HepG2 (cell line): Measurements from ENCODE around the gene ATP10A. TPM values are rescaled to one million over a fixed set of nuclear protein-coding genes. Genes with fewer than 3 reads are reported as not detected.

ENCODE experiments used
- ATAC-seq: fragments of 200-7000 bp; cut with Tn5 transposase; 3 replicates; pipeline ENCODE4 v1.9.1; 2020; ENCODE audit warnings: mild to moderate bottlenecking, moderate library complexity
- BruUV-seq: library from RNA; stranded (reverse); fragments of 400-500 nt; replicated peaks from 2 replicates; lab custom pipeline; 2021; lab: Mats Ljungman, UMichigan
- CTCF ChIA-PET: fragments of 300-600 bp; formaldehyde crosslinking; extraction: SDS; loops from one replicate; lab custom pipeline; 2021; ENCODE audit warnings: low total read pairs, inconsistent platforms, low intra/inter-chr PET ratio; lab: Yijun Ruan, JAX
- POLR2A ChIA-PET: fragments of 350-600 bp; sonication (Branson Sonifier 250); formaldehyde crosslinking; loops from one replicate; lab custom pipeline; 2020; ENCODE audit warnings: antibody characterized with exemption, inconsistent platforms; lab: Yijun Ruan, JAX
- DNase-seq: peaks from one replicate; pipeline ENCODE4 v3.0.0-alpha.2; 2015; ENCODE audit warnings: low spot score
- FAIRE-seq: peaks from 3 replicates; lab custom pipeline; 2011; peaks lifted over from hg19 to GRCh38; lab: Jason Lieb, UNC
- H2AFZ ChIP-seq: one replicate; pipeline ENCODE4 v1.6.1; 2011; ENCODE audit warnings: low read length, inconsistent platforms
- H3K27ac ChIP-seq: fragments of 300-600 bp; 3 replicates; pipeline ENCODE4 v1.8.0; 2011; ENCODE audit warnings: mixed run types, mild to moderate bottlenecking, mixed read lengths, low read length, inconsistent platforms; ENCODE audit not compliant: insufficient read depth; ENCODE audit errors: extremely low read length
- H3K27me3 ChIP-seq, 2 experiments: fragments of 200-600 bp in 1 of 2; 2 replicates in 1 of 2; 3 replicates in 1 of 2; pipeline versions ENCODE4 v1.6.0 to v1.8.0; 2011; ENCODE audit warnings: low read length in 2 of 2, mild to moderate bottlenecking in 2 of 2, moderate library complexity in 2 of 2, inconsistent platforms in 1 of 2; ENCODE audit not compliant: insufficient read depth in 2 of 2, control insufficient read depth in 1 of 2
- H3K36me3 ChIP-seq, 2 experiments: fragments of 200-600 bp in 1 of 2; replicated peaks in 1 of 2; 2 replicates in 1 of 2; 3 replicates in 1 of 2; pipeline versions ENCODE4 v1.5.1 to v1.8.0; 2011; ENCODE audit warnings: low read length in 2 of 2, inconsistent platforms in 1 of 2; ENCODE audit not compliant: insufficient read depth in 2 of 2, control insufficient read depth in 1 of 2
- H3K4me1 ChIP-seq: 2 replicates; pipeline ENCODE4 v1.5.1; 2012; ENCODE audit warnings: low read length, inconsistent platforms; ENCODE audit not compliant: insufficient read depth
- H3K4me2 ChIP-seq: 2 replicates; pipeline ENCODE4 v1.6.0; 2011; ENCODE audit warnings: low read depth, low read length, inconsistent platforms
- H3K4me3 ChIP-seq, 3 experiments: fragments of 200-600 bp in 1 of 3; sonication (generic), shearing (Covaris generic) in 1 of 3; replicated peaks in 1 of 3; 2 replicates each; pipeline ENCODE4 v1.5.1; 2011 to 2016; ENCODE audit warnings: low read length in 3 of 3, inconsistent platforms in 2 of 3, low read depth in 2 of 3, mild to moderate bottlenecking in 2 of 3, control low read depth in 1 of 3, mixed read lengths in 1 of 3; ENCODE audit not compliant: insufficient read depth in 1 of 3
- H3K79me2 ChIP-seq: one replicate; pipeline ENCODE4 v1.6.1; 2011; ENCODE audit warnings: low read length, inconsistent platforms; ENCODE audit not compliant: insufficient read depth
- H3K9ac ChIP-seq: 2 replicates; pipeline ENCODE4 v1.6.0; 2011; ENCODE audit warnings: mild to moderate bottlenecking, low read depth, low read length, inconsistent platforms; ENCODE audit not compliant: insufficient read depth
- H3K9me3 ChIP-seq: 2 replicates; pipeline ENCODE4 v1.5.1; 2012; ENCODE audit warnings: mild to moderate bottlenecking, low read length
- H4K20me1 ChIP-seq: 2 replicates; pipeline ENCODE4 v1.6.0; 2011; ENCODE audit warnings: inconsistent platforms, mild to moderate bottlenecking, low read length, moderate library complexity; ENCODE audit not compliant: insufficient read depth
- LCORL ChIP-seq, 2 experiments: fragments of 450-650 bp in 1 of 2; sonication (generic) in 1 of 2; formaldehyde crosslinking in 1 of 2; IDR thresholded peaks; 2 replicates each; pipeline versions ENCODE4 v1.5.0 to v1.6.1; 2017 to 2020; ENCODE audit warnings: antibody characterized with exemption in 1 of 2, missing genetic modification reagents in 1 of 2
- NAIF1 ChIP-seq: sonication (generic); formaldehyde crosslinking; IDR thresholded peaks from 2 replicates; pipeline ENCODE4 v1.5.0; 2020; ENCODE audit warnings: mild to moderate bottlenecking, missing genetic modification reagents, borderline replicate concordance
- PLRG1 ChIP-seq: fragments of 450-650 bp; conservative IDR thresholded peaks from 2 replicates; pipeline ENCODE4 v1.6.1; 2016
- REPIN1 ChIP-seq: sonication (generic); formaldehyde crosslinking; IDR thresholded peaks from 2 replicates; pipeline ENCODE4 v1.8.0; 2022; ENCODE audit warnings: missing genetic modification reagents, low read depth, mild to moderate bottlenecking, borderline replicate concordance
- SUZ12 ChIP-seq: fragments of 150-350 bp; IDR thresholded peaks from 2 replicates; pipeline ENCODE4 v1.6.1; 2014; ENCODE audit warnings: low read depth, low read length
- ZNF180 ChIP-seq: sonication (generic); formaldehyde crosslinking; IDR thresholded peaks from 2 replicates; pipeline ENCODE4 v1.4.0; 2020; ENCODE audit warnings: low read depth, missing genetic modification reagents, borderline replicate concordance
- ZNF292 ChIP-seq: sonication (generic); formaldehyde crosslinking; IDR thresholded peaks from 2 replicates; pipeline ENCODE4 v1.8.1; 2022; ENCODE audit warnings: mild to moderate bottlenecking, low read depth, missing genetic modification reagents, borderline replicate concordance
- ZNF713 ChIP-seq: sonication (generic); formaldehyde crosslinking; IDR thresholded peaks from 2 replicates; pipeline ENCODE4 v1.4.0; 2020; ENCODE audit warnings: mild to moderate bottlenecking, missing genetic modification reagents
- ZNF772 ChIP-seq: sonication (generic); formaldehyde crosslinking; IDR thresholded peaks from 2 replicates; pipeline ENCODE4 v1.5.0; 2020; ENCODE audit warnings: mild to moderate bottlenecking, missing genetic modification reagents
- whole genome bisulfite sequencing: methylation state at CpG from one replicate; pipeline ENCODE4 v1.1.6; 2017; ENCODE audit warnings: low lambda C conversion rate; 5-methylcytosine and 5-hydroxymethylcytosine counted together
- in situ Hi-C: cut with HindIII; loops from 2 replicates; pipeline ENCODE4 v1.10.0; 2017; ENCODE audit warnings: low pct_unique_long_range_greater_than_20kb; ENCODE audit not compliant: extremely low pct_ligation_motif_present
- intact Hi-C: fragments of 100-400 bp; cut with micrococcal nuclease; formaldehyde crosslinking; loops from one replicate; pipeline ENCODE4 v1.10.0; 2022; ENCODE audit not compliant: unreplicated experiment
- polyA plus RNA-seq, 8 experiments: library from polyadenylated mRNA; depleted of rRNA in 3 of 8; stranded (reverse) in 7 of 8; unstranded in 1 of 8; fragments of >200 nt; fragmentation: Illumina TruSeq in 4 of 8; extraction: Trizol in 4 of 8; gene quantifications; 2 replicates each; pipeline versions ENCODE4 v1.2.1 to v1.2.3, GENCODE V29; 2011 to 2016; ENCODE audit warnings: low read depth in 4 of 8, missing spikeins in 1 of 8, mixed read lengths in 1 of 8; ENCODE audit not compliant: insufficient read depth in 1 of 8
- total RNA-seq, 5 experiments: library from RNA; depleted of rRNA; stranded (reverse); fragments of >200 nt; fragmentation: Illumina TruSeq; extraction: Trizol; gene quantifications; 2 replicates each; pipeline ENCODE4 v1.2.3, GENCODE V29; 2016; ENCODE audit warnings: low read depth in 1 of 5
- TF ChIP-seq, protein P1 (sequence below): sonication (generic); formaldehyde crosslinking; IDR thresholded peaks from 2 replicates; pipeline ENCODE4 v1.9.0; 2021; ENCODE audit warnings: missing genetic modification reagents, mild to moderate bottlenecking, borderline replicate concordance

ATP10A gene
- total and polyA plus RNA-seq, 2 of the 13 experiments (the other 11 are each of a cell fraction or from before 2014, with no cell fraction given) = 0.58 to 4.2 TPM

DNA sequence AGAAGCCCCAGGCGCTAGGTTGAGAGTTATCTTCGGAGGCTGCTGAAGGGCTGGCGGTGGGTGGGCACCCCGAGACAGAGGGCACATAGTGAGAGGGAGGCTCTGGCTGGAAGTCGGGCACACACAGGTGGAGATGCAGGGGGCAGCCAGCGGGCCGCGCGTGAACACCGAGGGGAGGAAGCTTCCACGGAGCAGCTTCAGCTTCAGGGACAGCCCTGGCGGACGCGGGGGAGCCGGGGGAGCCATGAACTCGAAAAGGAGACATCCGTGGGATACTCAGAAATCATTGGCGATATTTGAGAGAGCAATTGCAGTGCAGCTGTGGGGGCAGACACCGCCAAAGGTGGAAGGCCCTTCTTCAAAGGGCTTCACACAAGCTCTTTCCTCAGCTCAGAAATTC is 204.6 kb downstream of the ATP10A start:
- WGBS = 49% methylated on average over 12 of the region's 19 CpGs
- Histone ChIP-seq H3K36me3 (no peaks in the 10 kb centered on the region), H3K27ac (no peak overlapping the region), H4K20me1 (no peaks in the 10 kb centered on the region), H3K4me1 (no peaks in the 10 kb centered on the region), H3K9me3 (no peaks in the 10 kb centered on the region), H3K79me2 (no peaks in the 10 kb centered on the region), H3K9ac (no peak overlapping the region), H2AFZ (no peak overlapping the region), H3K4me2 (no peak overlapping the region), H3K27me3 (no peaks in the 10 kb centered on the region; a peak in 2 of 5 replicates), H3K4me3 (no peak overlapping the region)
- intact Hi-C loops (no loop called here), in situ Hi-C loops (no loop called here)
- ChIA-PET POLR2A (no interaction called here), CTCF (no interaction called here)
- TF ChIP-seq ZNF180 (CRISPR knock-in tag) (no peak), NAIF1 (CRISPR knock-in tag) (no peak), ZNF292 (CRISPR knock-in tag) (no peak), ZNF772 (CRISPR knock-in tag) (no peak), ZNF713 (CRISPR knock-in tag) (no peak), SUZ12 (no peak), PLRG1 (no peak), LCORL (IDR thresholded peaks at IDR 0.05) (no peak), LCORL (CRISPR knock-in tag; IDR thresholded peaks at IDR 0.05) (no peak), REPIN1 (no peak)
- TF ChIP-seq, protein P1, sequence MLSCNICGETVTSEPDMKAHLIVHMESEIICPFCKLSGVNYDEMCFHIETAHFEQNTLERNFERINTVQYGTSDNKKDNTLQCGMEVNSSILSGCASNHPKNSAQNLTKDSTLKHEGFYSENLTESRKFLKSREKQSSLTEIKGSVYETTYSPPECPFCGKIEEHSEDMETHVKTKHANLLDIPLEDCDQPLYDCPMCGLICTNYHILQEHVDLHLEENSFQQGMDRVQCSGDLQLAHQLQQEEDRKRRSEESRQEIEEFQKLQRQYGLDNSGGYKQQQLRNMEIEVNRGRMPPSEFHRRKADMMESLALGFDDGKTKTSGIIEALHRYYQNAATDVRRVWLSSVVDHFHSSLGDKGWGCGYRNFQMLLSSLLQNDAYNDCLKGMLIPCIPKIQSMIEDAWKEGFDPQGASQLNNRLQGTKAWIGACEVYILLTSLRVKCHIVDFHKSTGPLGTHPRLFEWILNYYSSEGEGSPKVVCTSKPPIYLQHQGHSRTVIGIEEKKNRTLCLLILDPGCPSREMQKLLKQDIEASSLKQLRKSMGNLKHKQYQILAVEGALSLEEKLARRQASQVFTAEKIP (CRISPR knock-in tag) = no peak
- DNase-seq = no peak
- no peak for FAIRE-seq
- BruUV-seq = no TSS peak
- ATAC-seq = no peak
